SK-N-DZ (cell line): Measurements from ENCODE around the gene FFAR2.
"Not testable (repeated sequence)": the region's sequence is repeated elsewhere in the genome, so short reads cannot be mapped to it uniquely, and the experiment has no call there.

Source experiments
- DNase-seq: peaks from one replicate; pipeline ENCODE4 v3.0.0-alpha.2; 2015; ENCODE audit warnings: low spot score

FFAR2 gene

GRCh38 chr19:35454663-35455062 lies 6.6 kb downstream of the FFAR2 start:
- DNase-seq, result no peak

DNA sequence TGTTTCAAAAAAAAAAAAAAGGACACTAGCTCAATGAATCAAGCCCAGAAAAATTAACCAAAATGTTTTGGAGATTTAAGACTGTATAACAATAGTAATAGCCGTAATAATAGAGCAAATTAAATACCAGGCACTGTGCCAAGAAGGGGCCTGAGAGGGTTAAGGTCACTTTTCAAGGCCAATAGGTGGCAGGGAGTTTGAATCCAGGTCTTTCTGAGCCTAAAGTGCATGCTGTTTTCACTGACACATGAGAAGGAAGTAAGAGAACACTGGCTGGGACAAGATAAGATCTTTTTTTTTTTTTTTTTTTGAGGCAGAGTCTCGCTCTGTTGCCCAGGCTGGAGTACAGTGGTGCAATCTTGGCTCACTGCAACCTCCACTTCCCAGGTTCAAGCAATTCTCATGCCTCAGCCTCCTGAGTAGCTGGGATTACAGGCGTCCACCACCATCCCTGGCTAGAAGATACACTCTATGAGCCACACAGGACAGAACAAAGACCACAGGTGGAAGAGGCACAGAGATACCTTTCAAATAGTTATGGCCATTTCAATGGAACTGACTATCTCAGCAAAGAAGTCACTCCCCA lies 7.7 kb downstream of the FFAR2 start:
- DNase-seq, result no peak

DNA sequence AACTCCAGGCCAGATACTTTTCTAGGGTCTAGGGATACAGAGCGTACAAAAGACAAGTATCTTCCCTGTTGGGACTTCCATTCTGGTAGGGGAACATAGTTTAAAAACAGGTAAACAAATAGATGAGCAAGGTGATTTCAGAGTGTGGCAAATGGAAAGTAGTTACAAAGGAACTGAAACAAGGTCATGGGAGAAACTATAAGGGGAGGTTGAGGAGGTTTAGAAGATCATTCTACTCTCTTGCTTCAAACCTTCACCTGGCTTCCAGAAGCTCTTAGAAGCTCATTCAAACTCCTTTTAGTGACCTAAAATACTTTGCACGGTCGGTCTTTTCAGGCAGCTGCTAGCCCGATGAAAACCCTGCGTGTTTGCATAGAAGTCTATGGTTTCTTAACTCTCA lies 9.1 kb downstream of the FFAR2 start:
- no peak for DNase-seq

DNA sequence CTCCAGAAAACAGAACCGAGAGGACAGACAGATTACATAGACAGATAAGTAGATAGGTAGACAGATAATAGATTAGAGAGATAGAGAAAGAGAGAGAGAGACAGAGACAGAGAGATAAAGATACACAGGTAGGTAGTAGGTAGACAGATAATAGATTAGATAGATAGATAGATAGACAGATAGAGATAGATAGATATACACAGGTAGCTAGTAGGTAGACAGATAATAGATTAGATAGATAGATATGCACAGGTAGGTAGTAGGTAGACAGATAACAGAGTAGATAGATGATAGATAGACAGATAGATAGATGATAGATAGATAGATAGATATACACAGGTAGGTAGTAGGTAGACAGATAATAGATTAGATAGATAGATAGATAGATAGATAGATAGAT lies 10.1 kb downstream of the FFAR2 start:
- no peak for DNase-seq

- DNase-seq, result no peak
Observed at GRCh38 chr19:35458731-35459391, 10.8 kb downstream of the FFAR2 start.

GRCh38 chr19:35459414-35460082 lies 11.5 kb downstream of the FFAR2 start:
- DNase-seq, result no peak

DNA sequence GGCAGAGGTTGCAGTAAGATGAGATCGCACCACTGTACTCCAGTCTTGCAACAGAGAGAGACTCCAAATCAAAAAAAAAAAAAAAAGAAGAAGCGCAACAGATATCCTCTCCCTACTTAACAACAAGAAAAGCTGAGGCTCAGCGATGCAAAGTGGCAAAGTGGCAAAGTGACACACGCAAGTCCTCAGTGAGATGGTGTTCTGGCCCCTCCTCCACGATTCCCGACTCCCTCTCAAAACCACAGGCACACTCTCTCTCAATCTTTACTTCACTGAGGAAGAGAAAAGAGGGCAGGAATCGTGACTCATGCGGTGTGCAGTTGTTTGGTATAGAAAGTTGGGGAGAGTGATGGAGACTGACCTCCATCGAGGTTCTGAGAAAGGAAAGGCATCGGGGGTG lies 12.6 kb downstream of the FFAR2 start:
- no peak for DNase-seq

- DNase-seq, result no peak
Observed at GRCh38 chr19:35461060-35461459, 13.0 kb downstream of the FFAR2 start.

GRCh38 chr19:35461788-35462187 lies 13.7 kb downstream of the FFAR2 start:
- DNase-seq, result not testable (repeated sequence)

- no peak for DNase-seq
Observed at GRCh38 chr19:35462476-35462953, 14.5 kb downstream of the FFAR2 start.

DNA sequence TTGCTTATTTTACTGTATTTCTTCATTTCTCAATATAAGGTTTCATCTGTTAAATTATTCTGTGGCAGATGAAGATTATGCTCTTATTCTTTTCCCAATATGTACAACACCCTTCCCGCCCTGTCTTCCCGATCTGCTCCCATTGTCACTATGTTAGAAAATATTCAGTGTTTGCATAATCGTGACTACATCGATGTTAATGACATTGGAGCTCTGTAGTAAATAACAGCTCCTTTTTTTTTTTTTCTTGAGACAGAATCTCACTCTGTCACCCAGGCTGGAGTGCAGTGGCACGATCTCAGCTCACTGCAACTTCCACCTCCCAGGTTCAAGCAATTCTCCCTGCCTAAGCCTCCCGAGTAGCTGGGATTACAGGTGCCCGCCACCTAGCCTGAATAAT lies 14.9 kb downstream of the FFAR2 start:
- not testable (repeated sequence) for DNase-seq

- no peak for DNase-seq
Observed at GRCh38 chr19:35466259-35466658, 18.2 kb downstream of the FFAR2 start.

GRCh38 chr19:35468637-35469036 lies 20.6 kb downstream of the FFAR2 start:
- DNase-seq, result no peak

GRCh38 chr19:35470128-35470527 lies 22.1 kb downstream of the FFAR2 start:
- no peak for DNase-seq

- not testable (repeated sequence) for DNase-seq
Observed at GRCh38 chr19:35471075-35471474, 23.0 kb downstream of the FFAR2 start.

DNA sequence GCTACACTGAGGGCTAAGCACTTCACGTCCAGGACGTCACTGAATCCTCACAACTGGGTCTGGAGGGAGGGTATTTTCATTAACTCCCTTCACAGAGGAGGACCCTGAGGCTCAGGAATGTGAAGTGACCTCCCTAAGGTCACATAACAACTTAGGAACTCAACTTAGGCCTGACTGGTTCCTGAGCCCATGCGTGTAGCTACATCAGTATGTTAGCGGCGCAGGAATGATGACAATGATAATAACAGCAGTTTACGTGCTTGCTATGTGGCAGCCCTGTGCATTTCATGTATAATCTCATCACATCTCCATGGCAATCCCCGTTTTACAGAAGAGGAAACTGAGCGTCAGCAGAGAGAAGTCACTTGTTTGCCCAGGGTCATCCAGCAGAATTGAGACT lies 23.9 kb downstream of the FFAR2 start:
- DNase-seq, result no peak

DNA sequence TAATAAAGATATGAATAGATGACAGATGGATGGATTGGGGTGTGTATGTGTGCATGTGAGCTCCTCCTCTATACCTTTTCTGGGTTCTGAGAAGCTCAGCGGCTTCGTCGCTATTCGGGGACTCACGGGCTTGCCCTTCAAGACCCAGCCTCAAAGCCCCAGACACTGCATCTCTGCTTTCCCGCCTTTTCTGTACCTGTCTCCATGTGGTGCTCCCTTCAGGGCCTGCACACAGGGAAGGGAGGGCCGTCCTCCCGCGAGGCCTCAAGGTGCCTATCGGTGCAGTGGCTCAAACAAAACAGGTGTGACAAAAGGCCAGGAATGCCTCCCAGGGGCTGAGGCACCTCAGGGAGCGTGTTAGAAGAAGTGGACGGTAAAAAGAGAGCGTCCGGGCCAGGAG lies 26.0 kb downstream of the FFAR2 start:
- no peak for DNase-seq

GRCh38 chr19:35474594-35474993 lies 26.5 kb downstream of the FFAR2 start:
- not testable (repeated sequence) for DNase-seq

GRCh38 chr19:35476149-35476548 lies 28.1 kb downstream of the FFAR2 start:
- DNase-seq, result no peak

- DNase-seq, result no peak
Observed at GRCh38 chr19:35478794-35479677, 31.0 kb downstream of the FFAR2 start.

- no peak for DNase-seq
Observed at GRCh38 chr19:35483089-35483488, 35.0 kb downstream of the FFAR2 start.
